Epithelial cell of proximal tubule (primary cell): Measurements from ENCODE around the gene RAE1. TPM values are rescaled to one million over a fixed set of nuclear protein-coding genes. Genes with fewer than 3 reads are reported as not detected.

Experiments
- DNase-seq: peaks from one replicate; pipeline ENCODE4 v3.0.0-alpha.2; 2011; ENCODE audit warnings: low read depth
- H3K4me3 ChIP-seq: 2 replicates; pipeline ENCODE4 v1.5.1; 2011; ENCODE audit warnings: low read depth, mild to moderate bottlenecking, low read length
- total RNA-seq: library from RNA; depleted of rRNA; stranded (reverse); fragments of >200 nt; gene quantifications from 2 replicates; pipeline ENCODE4 v1.2.3, GENCODE V29; 2015
- TF ChIP-seq, protein P1 (sequence below): conservative IDR thresholded peaks from 2 replicates; pipeline ENCODE4 v1.5.1; 2012; ENCODE audit warnings: low read depth, mild to moderate bottlenecking, low read length

Gene RAE1
- total RNA-seq, 1 donor from 2014 or later = 74.3 TPM

- no peak for DNase-seq
- TF ChIP-seq, protein P1, sequence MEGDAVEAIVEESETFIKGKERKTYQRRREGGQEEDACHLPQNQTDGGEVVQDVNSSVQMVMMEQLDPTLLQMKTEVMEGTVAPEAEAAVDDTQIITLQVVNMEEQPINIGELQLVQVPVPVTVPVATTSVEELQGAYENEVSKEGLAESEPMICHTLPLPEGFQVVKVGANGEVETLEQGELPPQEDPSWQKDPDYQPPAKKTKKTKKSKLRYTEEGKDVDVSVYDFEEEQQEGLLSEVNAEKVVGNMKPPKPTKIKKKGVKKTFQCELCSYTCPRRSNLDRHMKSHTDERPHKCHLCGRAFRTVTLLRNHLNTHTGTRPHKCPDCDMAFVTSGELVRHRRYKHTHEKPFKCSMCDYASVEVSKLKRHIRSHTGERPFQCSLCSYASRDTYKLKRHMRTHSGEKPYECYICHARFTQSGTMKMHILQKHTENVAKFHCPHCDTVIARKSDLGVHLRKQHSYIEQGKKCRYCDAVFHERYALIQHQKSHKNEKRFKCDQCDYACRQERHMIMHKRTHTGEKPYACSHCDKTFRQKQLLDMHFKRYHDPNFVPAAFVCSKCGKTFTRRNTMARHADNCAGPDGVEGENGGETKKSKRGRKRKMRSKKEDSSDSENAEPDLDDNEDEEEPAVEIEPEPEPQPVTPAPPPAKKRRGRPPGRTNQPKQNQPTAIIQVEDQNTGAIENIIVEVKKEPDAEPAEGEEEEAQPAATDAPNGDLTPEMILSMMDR = no peak
- no peak overlapping the region for H3K4me3 ChIP-seq
Measured at GRCh38 chr20:57400821-57401564, 49.9 kb downstream of the RAE1 start.

- no peak for DNase-seq
- H3K4me3 ChIP-seq = no peak overlapping the region
- TF ChIP-seq, protein P1 = no peak
Measured at GRCh38 chr20:57401565-57401918, 50.5 kb downstream of the RAE1 start.

DNA sequence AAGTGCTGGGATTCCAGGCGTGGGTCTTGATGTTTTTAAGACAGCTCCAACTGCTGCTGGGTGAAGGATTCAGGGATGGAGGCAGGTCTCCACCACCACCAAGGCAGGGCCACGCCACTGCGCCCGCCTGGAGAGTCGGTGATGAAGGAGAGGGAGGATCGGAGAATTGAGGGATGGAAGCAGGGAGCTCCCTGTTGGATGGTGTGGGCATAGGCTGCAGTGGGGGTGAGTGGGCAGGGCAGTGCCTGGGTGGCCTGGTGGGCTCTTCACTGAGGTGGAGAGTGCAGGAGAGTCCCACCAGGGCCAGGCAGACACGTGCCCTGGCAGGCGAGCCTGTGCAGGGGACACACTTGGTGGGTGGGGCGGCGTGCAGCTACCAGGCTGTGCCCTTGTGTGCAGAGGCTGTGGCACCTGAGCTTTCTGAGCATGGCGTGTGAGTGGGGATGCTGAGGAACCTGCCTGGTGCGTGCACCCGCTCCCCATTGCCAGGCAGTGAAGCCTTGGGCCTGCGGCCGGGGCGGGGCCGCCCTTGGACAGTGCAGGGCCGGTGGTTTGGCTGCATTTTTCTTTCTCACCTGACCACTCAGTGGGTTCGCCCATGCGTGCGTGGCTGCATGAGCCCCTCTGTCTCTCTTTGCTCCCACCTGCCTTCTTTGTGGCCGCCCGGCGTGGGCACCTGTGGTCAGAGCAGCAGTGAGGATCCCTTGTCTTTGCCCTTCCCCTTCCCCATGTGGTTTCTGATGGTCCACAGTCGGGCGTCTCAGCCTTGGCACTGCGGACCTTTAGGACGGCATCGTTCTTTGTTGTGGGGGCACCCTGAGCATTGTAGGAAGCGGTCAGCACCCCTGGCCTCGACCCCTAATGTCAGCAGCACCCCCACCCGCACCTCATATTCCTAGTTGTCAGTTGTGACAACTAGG is 51.4 kb downstream of the RAE1 start:
- no peak overlapping the region for H3K4me3 ChIP-seq
- DNase-seq = no peak
- TF ChIP-seq, protein P1 = no peak

DNA sequence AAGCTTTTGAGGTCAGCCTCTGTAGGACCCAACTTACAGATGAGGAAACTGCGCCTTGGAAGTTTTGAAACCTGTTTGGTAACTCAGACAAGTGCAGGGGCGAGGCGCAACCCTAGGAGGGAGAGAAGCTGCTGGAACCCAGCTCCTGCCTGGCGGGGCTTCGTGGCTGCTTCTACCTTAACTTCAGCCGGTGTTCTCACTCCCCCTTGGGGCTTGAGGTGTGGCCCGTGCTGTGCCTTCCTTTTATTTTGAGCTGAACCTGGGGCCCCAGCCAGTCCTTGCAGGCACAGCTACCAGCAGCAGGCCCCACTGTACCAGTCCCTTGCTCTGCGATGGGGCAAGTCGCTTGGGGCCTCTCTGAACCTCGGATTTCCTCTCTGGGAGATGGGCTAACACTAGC is 52.2 kb downstream of the RAE1 start:
- no peak for DNase-seq
- TF ChIP-seq, protein P1 = no peak
- H3K4me3 ChIP-seq = no peak overlapping the region

GRCh38 chr20:57404006-57404405 is 53.0 kb downstream of the RAE1 start:
- no peak for DNase-seq
- no peak overlapping the region for H3K4me3 ChIP-seq
- TF ChIP-seq, protein P1 = no peak

GRCh38 chr20:57404419-57405072 is 53.5 kb downstream of the RAE1 start:
- no peak for DNase-seq

More at GRCh38 chr20:57404419-57405072, 53.5 kb downstream of the RAE1 start:
- H3K4me3 ChIP-seq = no peak overlapping the region
- TF ChIP-seq, protein P1 = no peak
